CD4-positive, CD25-positive, alpha-beta regulatory T cell (primary cell): Measurements from ENCODE around the gene CAMK1D. TPM values are rescaled to one million over a fixed set of nuclear protein-coding genes. Genes with fewer than 3 reads are reported as not detected.

ENCODE experiments used
- ATAC-seq, 2 donors: fragments of 150-1000 bp; cut with Tn5 transposase; one replicate each; pipeline ENCODE4 v1.10.0; 2021; ENCODE audit warnings: low read depth in 2 of 2, moderate number of reproducible peaks in 2 of 2, moderate library complexity in 1 of 2
- DNase-seq, 3 donors: peaks; one replicate each; pipeline versions ENCODE4 v3.0.0 to v3.0.0-alpha.2; 2012 to 2022; ENCODE audit warnings: mixed read lengths in 1 of 3
- H3K27ac ChIP-seq: one replicate; pipeline ENCODE4 v1.7.0; 2013; ENCODE audit warnings: mild to moderate bottlenecking, low read length; ENCODE audit not compliant: insufficient read depth, poor library complexity, severe bottlenecking
- H3K27me3 ChIP-seq: one replicate; pipeline ENCODE4 v1.7.0; 2013; ENCODE audit warnings: low read length; ENCODE audit not compliant: control insufficient read depth, insufficient read depth
- H3K36me3 ChIP-seq: one replicate; pipeline ENCODE4 v1.7.0; 2013; ENCODE audit warnings: mild to moderate bottlenecking, low read length, moderate library complexity; ENCODE audit not compliant: control insufficient read depth, insufficient read depth
- H3K4me1 ChIP-seq: 2 replicates; pipeline ENCODE4 v1.7.0; 2013; ENCODE audit warnings: mild to moderate bottlenecking, low read length; ENCODE audit not compliant: insufficient read depth, control insufficient read depth, poor library complexity, severe bottlenecking
- H3K4me3 ChIP-seq: one replicate; pipeline ENCODE4 v1.7.0; 2013; ENCODE audit warnings: low read depth, mild to moderate bottlenecking, low read length, moderate library complexity
- H3K9me3 ChIP-seq, 2 experiments: 1 replicate in 1 of 2; 2 replicates in 1 of 2; pipeline ENCODE4 v1.7.0; 2013; ENCODE audit warnings: low read length in 2 of 2, mild to moderate bottlenecking in 1 of 2, moderate library complexity in 1 of 2; ENCODE audit not compliant: control insufficient read depth in 2 of 2
- H3K27ac Mint-ChIP-seq, 3 donors: one replicate each; pipeline ENCODE4 v1.8.0; 2020 to 2022; ENCODE audit warnings: mild to moderate bottlenecking in 3 of 3, mixed read lengths in 3 of 3, moderate library complexity in 2 of 3
- H3K27me3 Mint-ChIP-seq: one replicate; pipeline ENCODE4 v1.8.0; 2022; ENCODE audit warnings: mild to moderate bottlenecking, mixed read lengths
- H3K36me3 Mint-ChIP-seq: one replicate; pipeline ENCODE4 v1.8.0; 2020; ENCODE audit warnings: mixed read lengths
- H3K4me1 Mint-ChIP-seq, 4 donors: one replicate each; pipeline ENCODE4 v1.8.0; 2020 to 2022; ENCODE audit warnings: mixed read lengths in 4 of 4, mild to moderate bottlenecking in 1 of 4
- H3K4me3 Mint-ChIP-seq, 4 donors: one replicate each; pipeline ENCODE4 v1.8.0; 2020 to 2022; ENCODE audit warnings: mild to moderate bottlenecking in 4 of 4, mixed read lengths in 4 of 4, moderate library complexity in 3 of 4
- H3K9me3 Mint-ChIP-seq, 7 donors: one replicate each; pipeline ENCODE4 v1.8.0; 2020 to 2022; ENCODE audit warnings: mixed read lengths in 7 of 7, mild to moderate bottlenecking in 3 of 7, moderate library complexity in 2 of 7
- polyA plus RNA-seq, 4 donors: library from polyadenylated mRNA; unstranded; fragments of 300-500 nt; fragmentation: Illumina TruSeq; gene quantifications; one replicate each; pipeline ENCODE4 v1.2.3, GENCODE V29; 2021
- total RNA-seq: library from RNA; stranded (reverse); gene quantifications from one replicate; pipeline ENCODE4 v1.2.3, GENCODE V29; 2022

CAMK1D gene
- total and polyA plus RNA-seq, 5 donors from 2014 or later: 4.4 to 25.3 (median 5.2) TPM

- Histone ChIP-seq H3K4me3 (no peak overlapping the region), H3K27me3 (no peaks in the 10 kb centered on the region), H3K27ac (no peak overlapping the region), H3K4me1 (no peaks in the 10 kb centered on the region), H3K36me3 (no peaks in the 10 kb centered on the region), H3K9me3 (no peaks in the 10 kb centered on the region)
- Mint-ChIP-seq H3K4me1 (peaks cover 0 to 7% (median 1%) of the 10 kb centered on the region in 4 donors), H3K27ac (peak overlapping the region in 1 of 3 donors; percentile 40), H3K4me3 (no peak overlapping the region), H3K9me3 (peaks cover 0 to 2% (median 0%) of the 10 kb centered on the region in 7 donors), H3K36me3 (peaks cover 6% of the 10 kb centered on the region), H3K27me3 (no peaks in the 10 kb centered on the region)
- no peak for ATAC-seq
- no peak for DNase-seq
Measured at GRCh38 chr10:12750526-12751201, 401.3 kb downstream of the CAMK1D start.

GRCh38 chr10:12755075-12755474 is 405.7 kb downstream of the CAMK1D start:
- Histone ChIP-seq H3K27ac (no peak overlapping the region), H3K4me1 (no peaks in the 10 kb centered on the region), H3K9me3 (no peaks in the 10 kb centered on the region), H3K36me3 (no peaks in the 10 kb centered on the region), H3K27me3 (no peaks in the 10 kb centered on the region), H3K4me3 (no peak overlapping the region)
- peaks cover 9% of the 10 kb centered on the region for H3K36me3 Mint-ChIP-seq
- H3K27me3 Mint-ChIP-seq: no peaks in the 10 kb centered on the region
- peaks cover 0 to 2% (median 1%) of the 10 kb centered on the region in 4 donors for H3K4me1 Mint-ChIP-seq
- H3K4me3 Mint-ChIP-seq: no peak overlapping the region
- ATAC-seq (no peak), DNase-seq (no peak)
- H3K27ac Mint-ChIP-seq: no peak overlapping the region
- H3K9me3 Mint-ChIP-seq: peaks cover 0 to 2% (median 0%) of the 10 kb centered on the region in 7 donors

- no peak overlapping the region for H3K4me3 Mint-ChIP-seq
- DNase-seq (no peak), ATAC-seq (no peak)
- no peak overlapping the region for H3K27ac Mint-ChIP-seq
- no peaks in the 10 kb centered on the region for H3K4me1 ChIP-seq
- peaks cover 0 to 2% (median 0%) of the 10 kb centered on the region in 7 donors for H3K9me3 Mint-ChIP-seq
- no peaks in the 10 kb centered on the region for H3K27me3 ChIP-seq
- no peaks in the 10 kb centered on the region for H3K27me3 Mint-ChIP-seq
- H3K4me3 ChIP-seq: no peak overlapping the region
- H3K27ac ChIP-seq: no peak overlapping the region
- no peaks in the 10 kb centered on the region for H3K9me3 ChIP-seq
- peaks cover 0 to 2% (median 1%) of the 10 kb centered on the region in 4 donors for H3K4me1 Mint-ChIP-seq
- peaks cover 22% of the 10 kb centered on the region for H3K36me3 Mint-ChIP-seq
- H3K36me3 ChIP-seq: peaks cover 13% of the 10 kb centered on the region
Measured at GRCh38 chr10:12757351-12757750, 408.0 kb downstream of the CAMK1D start.

GRCh38 chr10:12758271-12758670 is 408.9 kb downstream of the CAMK1D start:
- peaks cover 13% of the 10 kb centered on the region for H3K36me3 ChIP-seq
- ATAC-seq (no peak), DNase-seq (no peak)
- no peak overlapping the region for H3K4me3 Mint-ChIP-seq
- H3K9me3 Mint-ChIP-seq: peaks cover 0 to 2% (median 0%) of the 10 kb centered on the region in 7 donors
- no peaks in the 10 kb centered on the region for H3K4me1 ChIP-seq
- H3K27me3 ChIP-seq: no peaks in the 10 kb centered on the region
- no peaks in the 10 kb centered on the region for H3K9me3 ChIP-seq
- no peak overlapping the region for H3K4me3 ChIP-seq
- no peak overlapping the region for H3K27ac Mint-ChIP-seq
- H3K27me3 Mint-ChIP-seq: no peaks in the 10 kb centered on the region
- H3K4me1 Mint-ChIP-seq: peaks cover 0 to 2% (median 1%) of the 10 kb centered on the region in 4 donors
- peaks cover 24% of the 10 kb centered on the region for H3K36me3 Mint-ChIP-seq
- no peak overlapping the region for H3K27ac ChIP-seq

GRCh38 chr10:12766223-12766622 is 416.9 kb downstream of the CAMK1D start:
- peaks cover 39% of the 10 kb centered on the region for H3K36me3 Mint-ChIP-seq
- Histone ChIP-seq H3K36me3 (peaks cover 12% of the 10 kb centered on the region), H3K4me3 (no peak overlapping the region), H3K9me3 (no peaks in the 10 kb centered on the region), H3K27me3 (no peaks in the 10 kb centered on the region), H3K27ac (no peak overlapping the region), H3K4me1 (no peaks in the 10 kb centered on the region)
- H3K27me3 Mint-ChIP-seq: peaks cover 1% of the 10 kb centered on the region
- H3K9me3 Mint-ChIP-seq: peaks cover 0 to 1% (median 0%) of the 10 kb centered on the region in 7 donors
- H3K4me1 Mint-ChIP-seq: no peaks in the 10 kb centered on the region
- ATAC-seq (no peak), DNase-seq (no peak)
- no peak overlapping the region for H3K27ac Mint-ChIP-seq
- no peak overlapping the region for H3K4me3 Mint-ChIP-seq

GRCh38 chr10:12768156-12769100 is 419.1 kb downstream of the CAMK1D start:
- peaks cover 0 to 5% (median 0%) of the 10 kb centered on the region in 4 donors for H3K4me1 Mint-ChIP-seq
- ATAC-seq: no peak
- H3K4me3 Mint-ChIP-seq: no peak overlapping the region

GRCh38 chr10:12769323-12770044 is 420.1 kb downstream of the CAMK1D start:
- H3K4me1 Mint-ChIP-seq: peaks cover 0 to 8% (median 3%) of the 10 kb centered on the region in 4 donors

More at GRCh38 chr10:12768156-12769100, 419.1 kb downstream of the CAMK1D start:
- Mint-ChIP-seq H3K36me3 (peaks cover 32% of the 10 kb centered on the region), H3K27me3 (peaks cover 4% of the 10 kb centered on the region), H3K27ac (no peak overlapping the region), H3K9me3 (peaks cover 0 to 2% (median 0%) of the 10 kb centered on the region in 7 donors)
- no peaks in the 10 kb centered on the region for H3K4me1 ChIP-seq
- peaks cover 5% of the 10 kb centered on the region for H3K36me3 ChIP-seq
- DNase-seq: no peak
- H3K27me3 ChIP-seq: no peaks in the 10 kb centered on the region
- H3K9me3 ChIP-seq: no peaks in the 10 kb centered on the region
- no peak overlapping the region for H3K4me3 ChIP-seq
- H3K27ac ChIP-seq: no peak overlapping the region

More at GRCh38 chr10:12769323-12770044, 420.1 kb downstream of the CAMK1D start:
- peaks cover 5% of the 10 kb centered on the region for H3K36me3 ChIP-seq
- H3K4me3 ChIP-seq: no peak overlapping the region
- Mint-ChIP-seq H3K4me3 (no peak overlapping the region), H3K27me3 (peaks cover 4% of the 10 kb centered on the region), H3K36me3 (peaks cover 30% of the 10 kb centered on the region), H3K27ac (no peak overlapping the region), H3K9me3 (peaks cover 0 to 2% (median 0%) of the 10 kb centered on the region in 7 donors)
- no peak overlapping the region for H3K27ac ChIP-seq
- H3K27me3 ChIP-seq: no peaks in the 10 kb centered on the region
- DNase-seq: no peak
- ATAC-seq: no peak
- no peaks in the 10 kb centered on the region for H3K9me3 ChIP-seq
- H3K4me1 ChIP-seq: no peaks in the 10 kb centered on the region
